ENCODE data around the gene OR1D5.
"Not testable (repeated sequence)": the region's sequence is repeated elsewhere in the genome, so short reads cannot be mapped to it uniquely, and the experiment has no call there.

Gene OR1D5

DNA sequence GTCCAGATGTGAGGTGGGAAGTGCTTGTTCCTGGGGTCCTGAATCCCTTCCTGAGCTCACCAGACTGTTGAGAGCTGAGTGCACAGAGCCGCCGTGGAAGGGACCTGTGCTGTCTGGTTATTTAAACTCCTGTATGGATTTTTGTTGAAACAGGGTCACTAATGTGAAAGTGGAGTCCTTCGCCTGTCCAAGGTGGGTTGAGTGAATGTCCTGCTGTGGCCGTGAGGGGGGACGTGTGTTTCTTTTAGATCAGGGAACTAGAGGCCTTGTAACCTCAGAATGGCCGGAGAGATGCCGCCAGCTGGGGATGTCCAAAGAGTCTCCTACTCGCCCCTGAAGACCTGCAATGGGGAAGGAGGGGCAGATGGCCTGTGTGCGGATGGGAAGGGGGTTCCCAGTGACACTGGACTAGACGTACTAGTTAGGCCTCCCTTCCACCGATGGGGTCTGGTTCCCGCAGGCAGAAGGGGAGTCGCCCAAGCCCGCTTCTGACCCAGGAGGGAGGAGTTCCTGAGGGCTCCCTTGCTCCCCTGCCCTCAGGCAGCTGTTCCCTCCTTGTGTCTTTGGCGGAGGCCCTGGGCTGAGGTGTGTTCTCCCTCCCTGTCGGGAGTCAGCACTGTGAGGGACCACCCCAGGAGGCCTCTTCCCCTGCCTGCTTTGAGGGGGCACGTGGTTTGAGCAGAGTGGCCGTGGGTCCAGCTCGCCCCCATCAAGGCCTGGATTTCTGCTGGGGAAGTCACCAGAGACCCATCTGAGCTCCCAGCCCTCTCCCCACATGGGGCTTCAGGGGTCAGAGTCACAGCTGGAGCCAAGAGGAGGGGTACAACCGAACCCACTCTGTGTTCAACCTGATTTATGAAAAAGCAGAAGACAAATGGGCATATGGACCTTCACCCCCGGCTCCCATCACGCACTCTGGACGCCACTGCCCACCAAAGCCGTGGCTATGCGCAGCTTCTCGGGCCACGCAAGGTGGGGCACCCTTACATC lies 30.9 kb downstream of the OR1D5 start:
- no peak for ATAC-seq

DNA sequence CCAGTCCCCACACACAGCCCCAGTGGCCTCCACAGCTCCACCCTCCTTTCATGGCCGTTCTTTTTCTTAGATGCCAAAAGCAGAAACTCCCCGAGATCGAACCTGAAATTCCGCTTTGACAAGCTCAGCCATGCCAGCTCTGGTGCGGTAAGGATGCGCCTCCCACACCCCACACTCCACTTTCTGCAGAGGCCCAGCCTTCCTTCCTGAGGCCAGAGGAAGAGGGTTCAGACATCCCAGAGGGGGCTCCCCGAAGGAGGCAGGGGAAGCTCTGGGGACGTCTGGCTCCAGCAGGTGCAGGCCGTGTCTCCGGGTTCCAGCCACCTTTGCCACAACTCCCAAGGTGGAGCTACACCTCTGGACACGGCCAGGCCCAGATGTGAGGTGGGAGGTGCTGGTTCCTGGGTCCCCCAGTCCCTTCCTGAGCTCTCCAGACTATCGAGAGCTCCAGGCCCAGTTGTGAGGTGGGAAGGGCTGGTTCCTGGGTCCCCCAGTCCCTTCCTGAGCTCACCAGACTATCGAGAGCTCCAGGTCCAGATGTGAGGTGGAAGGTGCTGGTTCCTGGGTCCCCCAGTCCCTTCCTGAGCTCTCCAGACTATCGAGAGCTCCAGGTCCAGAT lies 32.4 kb downstream of the OR1D5 start:
- not testable (repeated sequence) for ATAC-seq

DNA sequence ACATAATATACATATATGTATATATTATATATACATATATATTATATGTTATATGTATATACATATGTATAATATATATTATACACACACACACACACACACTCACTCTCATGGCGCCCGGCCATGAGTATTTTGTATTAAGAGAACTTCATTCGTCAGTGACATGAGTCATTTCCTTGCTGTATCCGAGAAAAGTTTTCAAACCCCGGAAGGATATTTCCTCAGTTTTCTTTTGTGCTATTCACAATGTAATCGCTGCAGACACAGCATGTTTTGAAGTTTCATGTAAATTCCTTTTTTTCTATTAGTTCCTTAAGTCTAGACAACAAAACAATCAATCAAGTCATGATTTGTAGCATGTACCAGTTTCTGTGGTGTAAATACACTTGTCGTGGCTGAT lies 33.3 kb downstream of the OR1D5 start:
- no peak for ATAC-seq

DNA sequence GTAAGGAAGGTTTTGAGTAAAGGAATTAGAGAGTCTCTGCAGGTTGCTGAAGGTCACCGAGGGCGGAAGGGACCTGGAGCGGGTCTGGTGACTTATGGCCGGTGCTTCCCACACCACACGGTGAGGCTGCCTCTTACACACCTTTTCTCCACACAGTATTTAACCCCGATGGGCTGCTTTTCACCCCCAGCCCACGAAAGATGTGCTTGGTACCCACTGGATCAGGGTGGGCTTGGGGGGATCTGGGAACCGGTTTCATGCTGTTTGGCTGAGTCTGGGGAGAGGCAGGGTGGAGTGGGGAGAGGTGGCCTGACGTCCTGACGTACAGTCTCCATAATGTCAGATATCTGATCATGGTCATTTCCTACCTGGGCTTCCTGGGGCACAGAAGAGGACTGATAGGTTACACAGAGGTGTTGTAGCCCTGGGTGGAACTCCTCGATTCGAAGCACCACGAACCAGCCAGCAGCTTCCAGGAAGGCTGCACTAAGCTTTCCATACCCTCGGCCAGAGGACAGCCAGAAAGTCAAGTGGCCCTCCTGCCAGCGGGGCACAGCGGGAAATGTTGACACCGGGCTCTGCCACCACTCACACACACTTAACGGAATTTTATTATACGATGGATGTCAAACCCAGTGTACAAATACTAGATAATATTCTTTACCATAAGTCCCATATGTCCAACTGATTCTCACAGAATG lies 34.0 kb downstream of the OR1D5 start:
- ATAC-seq: no peak

DNA sequence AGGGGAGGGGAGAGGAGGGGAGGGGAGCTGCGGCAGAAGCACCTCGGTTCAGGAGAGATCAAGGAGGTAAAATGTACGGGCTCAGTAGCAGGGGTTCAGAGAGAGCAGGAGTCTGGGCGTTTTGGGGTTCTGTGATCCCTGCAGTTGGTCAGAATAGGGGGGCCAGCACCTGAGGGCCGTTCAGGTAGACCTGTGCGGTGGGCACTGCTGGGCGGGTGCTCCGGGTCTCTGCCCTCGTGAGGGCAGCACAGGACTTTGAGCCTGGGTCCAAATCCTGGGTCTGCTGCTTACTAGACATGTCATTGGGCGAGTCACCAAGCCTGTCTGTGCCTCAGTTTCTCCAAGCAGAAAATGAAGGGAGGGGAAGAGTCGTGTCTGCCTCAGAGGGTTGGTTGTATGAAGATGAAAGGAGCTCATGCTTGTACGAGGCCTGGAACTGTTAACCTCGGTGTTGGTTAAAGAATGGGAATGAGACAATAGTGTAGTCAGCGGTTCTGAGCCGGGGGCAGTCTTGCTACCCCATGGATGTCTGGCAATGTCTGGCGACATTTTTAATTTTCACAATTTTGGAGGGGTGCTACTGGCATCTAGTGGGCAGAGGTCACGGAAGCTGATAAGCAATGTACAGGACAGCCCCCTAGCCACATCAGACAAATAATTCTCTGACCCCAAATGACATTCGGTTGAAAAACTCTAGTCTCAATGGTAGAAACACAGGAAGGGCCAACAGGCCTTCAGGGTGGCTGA lies 35.4 kb downstream of the OR1D5 start:
- no peak for ATAC-seq

DNA sequence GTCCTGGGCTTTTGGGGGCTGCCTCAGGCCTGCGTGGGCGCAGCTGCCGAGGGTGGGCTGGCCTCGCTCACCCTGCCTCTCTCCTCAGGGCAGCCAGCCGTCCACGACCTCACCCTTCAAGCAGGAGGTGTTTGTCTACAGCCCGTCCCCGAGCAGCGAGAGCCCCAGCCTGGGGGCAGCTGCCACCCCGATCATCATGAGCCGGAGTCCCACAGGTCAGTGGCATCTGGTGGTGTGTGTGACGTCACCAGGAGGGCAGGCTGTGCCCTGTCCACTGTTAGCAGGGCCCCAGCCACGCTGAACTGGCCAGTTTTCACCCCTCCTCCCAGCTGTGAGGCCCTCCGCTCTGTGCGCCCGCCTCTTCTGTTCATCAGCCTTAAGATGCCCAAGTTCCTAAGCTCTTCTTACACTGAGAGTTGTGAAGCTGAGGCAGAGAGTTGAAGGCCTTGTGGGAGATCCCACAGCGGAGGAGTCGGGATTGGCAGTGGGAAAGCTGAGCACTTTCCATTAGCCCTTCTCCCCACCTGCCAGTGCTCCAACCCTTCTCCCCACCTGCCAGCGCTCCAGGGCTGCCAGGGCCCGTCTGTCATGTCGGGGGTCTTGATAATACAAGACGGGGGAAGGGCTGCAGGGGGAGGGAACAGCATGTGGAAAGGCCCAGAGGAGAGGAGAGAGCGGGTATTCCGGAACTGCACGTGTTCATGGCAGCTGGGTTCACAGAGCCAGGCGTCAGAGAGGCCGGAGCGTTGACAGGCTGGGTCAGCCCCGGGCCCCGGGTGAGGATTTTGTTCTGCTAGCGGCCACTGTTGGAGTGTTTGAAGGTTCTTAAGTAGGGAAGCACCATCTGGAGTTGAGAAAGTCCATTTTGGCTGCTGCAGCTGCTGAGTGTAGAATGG lies 36.3 kb downstream of the OR1D5 start:
- ATAC-seq: no peak

DNA sequence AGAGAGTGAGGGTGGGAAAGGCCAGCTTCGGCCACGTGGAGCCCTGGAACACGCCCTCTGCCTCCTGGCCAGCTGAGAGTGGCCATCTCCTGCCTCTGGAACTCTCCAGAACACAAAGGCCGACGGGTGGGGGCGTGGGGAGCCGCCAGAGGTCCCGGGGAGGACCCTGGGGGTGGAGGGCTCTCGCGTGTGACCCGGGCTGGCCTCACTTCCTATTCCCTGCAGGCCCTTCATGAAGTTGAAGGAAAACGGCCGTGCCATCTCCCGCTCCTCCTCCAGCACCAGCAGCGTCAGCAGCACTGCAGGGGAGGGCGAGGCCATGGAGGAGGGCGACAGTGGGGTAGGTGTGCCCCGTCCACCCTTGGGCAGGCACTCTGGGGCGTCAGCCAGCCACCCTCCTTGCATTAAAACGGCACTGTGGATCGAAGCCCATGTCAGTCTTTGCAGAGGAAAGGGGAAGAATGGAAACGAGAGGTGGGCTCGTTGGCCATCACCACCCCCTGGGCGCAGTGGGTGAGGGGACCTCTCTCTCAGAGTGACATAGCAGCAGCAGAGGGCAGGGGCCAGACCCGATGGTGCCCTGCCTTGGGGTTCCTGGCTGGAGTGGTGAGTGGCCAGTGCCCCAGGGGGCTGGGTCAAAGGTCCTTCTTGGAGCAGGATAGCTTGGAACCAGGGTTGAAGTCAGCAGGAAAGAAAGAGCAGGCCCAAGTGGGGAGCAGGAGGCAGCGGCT lies 37.1 kb downstream of the OR1D5 start:
- ATAC-seq: no peak

DNA sequence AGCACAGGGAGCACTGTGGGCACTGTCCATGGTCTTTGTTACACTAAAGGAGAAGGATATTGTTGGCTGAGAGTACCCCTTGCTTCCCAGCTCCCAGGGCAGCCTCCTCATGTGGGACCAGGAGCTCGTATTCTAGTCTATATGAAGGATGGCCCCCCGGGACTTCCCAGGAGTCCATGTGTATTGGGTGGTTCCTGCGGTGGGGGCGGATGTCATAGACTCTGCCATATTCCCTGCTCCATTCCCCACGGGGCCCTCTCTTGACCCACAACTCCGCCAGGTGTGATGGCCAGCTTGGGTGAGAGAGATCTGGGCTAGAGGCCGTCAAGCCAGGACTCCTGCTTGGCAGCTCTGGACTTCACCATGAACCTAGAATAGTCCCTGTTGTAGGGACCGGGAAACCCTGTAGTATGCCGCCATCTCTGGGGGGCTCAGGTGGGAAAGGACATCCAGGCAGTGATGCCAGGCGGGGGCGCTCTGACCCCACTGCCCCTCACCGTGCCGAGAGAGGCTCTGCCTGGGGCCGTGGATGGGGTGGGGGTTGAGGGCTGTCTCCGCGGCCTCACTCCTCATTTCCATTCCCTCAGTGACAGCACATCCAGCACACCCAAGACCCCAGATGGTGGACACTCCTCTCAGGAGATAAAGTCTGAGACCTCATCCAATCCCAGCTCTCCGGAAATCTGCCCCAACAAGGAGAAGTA lies 37.8 kb downstream of the OR1D5 start:
- ATAC-seq: no peak

DNA sequence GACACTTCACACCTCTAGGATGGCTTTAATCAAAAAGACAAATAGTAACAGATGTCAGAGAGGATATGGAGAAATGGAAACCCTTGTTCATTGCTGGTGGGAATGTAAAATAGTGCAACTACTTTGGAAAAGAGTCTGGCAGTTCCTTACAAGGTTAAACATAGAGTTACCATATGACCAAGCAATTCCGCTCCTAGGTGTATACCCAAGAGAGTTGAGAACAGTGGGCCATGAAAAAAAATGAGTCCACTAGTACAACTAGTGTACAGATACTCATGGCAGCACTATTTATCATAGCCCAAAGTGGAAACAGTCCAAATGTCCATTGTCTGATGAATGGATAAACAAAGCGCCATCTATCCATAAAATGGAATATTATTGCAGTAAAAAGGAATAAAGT lies 39.1 kb downstream of the OR1D5 start:
- no peak for ATAC-seq

DNA sequence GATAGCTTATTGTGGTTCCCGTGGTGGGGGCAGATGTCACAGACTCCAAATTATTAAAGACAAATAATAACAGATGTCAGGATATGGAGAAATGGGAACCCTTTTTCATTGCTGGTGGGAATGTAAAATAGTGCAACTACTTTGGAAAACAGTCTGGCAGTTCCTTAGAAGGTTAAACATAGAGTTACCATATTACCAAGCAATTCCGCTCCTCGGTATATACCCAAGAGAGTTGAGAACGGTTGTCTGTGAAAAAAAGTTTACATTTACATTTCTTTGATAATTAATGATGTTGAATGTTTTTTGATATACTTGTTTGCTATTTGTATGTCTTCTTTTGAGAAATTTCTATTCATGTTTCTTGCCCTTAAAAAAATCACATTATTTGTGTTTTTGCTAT lies 41.2 kb downstream of the OR1D5 start:
- ATAC-seq: no peak

DNA sequence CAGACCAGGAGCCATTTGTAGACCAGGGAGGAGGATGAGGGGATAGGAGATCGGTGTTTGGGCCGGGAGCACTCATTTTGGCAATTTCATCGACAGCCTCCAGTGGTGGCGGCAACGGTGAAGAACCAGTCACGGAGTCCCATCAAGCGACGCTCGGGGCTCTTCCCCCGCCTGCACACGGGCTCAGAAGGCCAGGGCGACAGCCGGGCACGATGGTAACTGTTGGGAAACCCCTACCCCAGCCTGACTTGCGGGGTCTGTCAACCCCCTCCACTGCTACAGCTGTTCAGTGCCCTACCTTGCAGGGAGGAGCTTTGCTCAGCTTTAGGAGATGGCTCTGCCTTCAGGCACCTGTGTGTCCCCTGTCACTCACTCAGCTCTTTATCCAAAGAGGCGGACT lies 43.0 kb downstream of the OR1D5 start:
- no peak for ATAC-seq

DNA sequence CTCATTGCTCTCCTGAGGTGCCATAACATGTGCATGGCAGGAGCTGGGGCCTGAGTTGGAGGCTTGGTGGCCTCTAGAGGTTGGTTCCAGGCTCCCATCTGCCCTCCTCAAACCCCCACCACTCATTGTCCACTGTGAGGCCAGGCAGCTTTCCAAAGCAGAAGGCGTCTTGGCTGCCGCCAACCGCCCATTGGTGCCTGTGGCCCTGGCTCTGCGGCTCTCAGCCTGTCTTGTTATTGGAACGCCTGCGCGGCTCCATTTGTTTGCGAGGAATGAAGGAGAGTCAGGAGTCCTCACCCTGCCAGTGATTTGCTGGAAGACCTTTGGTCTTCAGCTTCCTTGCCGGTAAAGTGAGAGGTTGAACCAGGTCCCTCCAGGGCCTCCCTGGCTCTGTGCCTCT lies 43.6 kb downstream of the OR1D5 start:
- no peak for ATAC-seq

DNA sequence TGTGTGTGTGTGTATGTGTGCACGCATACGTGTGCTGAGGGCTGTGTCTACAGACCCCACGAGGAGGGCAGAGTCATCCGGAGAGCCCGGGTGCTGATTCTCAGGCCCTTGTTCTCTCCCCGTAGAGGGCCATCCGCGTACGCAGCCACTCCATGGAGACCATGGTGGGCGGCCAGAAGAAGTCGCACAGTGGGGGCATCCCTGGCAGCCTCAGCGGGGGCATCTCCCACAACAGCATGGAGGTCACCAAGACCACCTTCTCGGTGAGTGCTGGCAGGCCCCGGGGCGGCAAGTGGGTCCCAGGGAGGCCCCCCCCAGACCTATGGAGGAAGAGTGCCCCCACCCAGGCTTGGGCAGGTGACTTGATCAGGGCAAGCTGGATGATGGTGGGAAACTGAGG lies 45.5 kb downstream of the OR1D5 start:
- ATAC-seq: no peak

DNA sequence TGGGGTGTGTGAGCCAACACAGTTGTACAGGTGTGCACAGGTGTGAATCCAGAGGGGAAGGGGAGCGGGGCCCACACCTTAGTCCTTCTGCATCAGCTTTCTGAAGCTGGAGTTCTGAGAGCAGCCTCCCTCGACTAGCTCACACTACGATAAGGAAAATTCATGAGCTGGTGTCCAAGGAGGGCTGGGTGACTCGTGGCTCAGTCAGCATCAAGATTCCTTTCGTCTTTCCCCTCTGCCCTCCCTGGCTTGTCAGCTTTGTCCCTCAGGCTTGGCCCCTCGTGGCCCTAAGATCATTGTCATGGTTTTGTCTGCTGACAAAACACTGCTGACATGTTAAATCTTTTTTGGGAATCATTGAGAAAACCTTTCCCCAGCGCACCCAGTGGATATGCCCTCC lies 47.5 kb downstream of the OR1D5 start:
- no peak for ATAC-seq

DNA sequence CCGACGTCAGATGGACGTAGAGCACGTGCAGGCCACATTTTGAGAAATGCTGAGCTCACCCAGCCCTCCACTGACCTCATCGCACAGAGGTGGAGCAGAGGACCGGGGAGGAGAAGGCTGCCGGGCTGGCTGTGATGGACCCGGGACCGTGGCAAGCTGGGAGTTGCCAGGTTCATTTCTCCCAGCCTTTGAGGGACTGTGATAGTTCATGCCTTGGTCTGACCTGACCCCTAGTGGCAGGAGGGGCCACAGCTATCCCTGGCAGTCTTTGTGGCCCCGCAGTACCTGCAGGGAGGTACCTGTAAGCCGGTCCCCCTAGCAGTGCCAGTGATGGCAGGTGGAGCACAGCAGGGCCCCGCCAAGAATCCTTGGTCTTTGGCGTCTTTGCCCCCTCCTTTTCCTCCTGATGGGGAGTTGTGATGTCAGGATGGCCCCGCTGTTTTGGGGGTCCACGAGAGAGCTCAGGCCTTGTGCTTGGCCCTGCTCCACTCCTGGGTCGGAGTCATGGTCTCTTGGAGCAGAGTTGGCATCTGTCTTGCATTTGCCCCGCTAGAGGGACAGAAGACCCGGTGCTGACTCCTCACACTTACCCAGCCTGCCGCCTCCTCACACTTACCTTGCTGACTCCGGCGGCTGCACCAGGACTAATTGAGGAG lies 50.4 kb downstream of the OR1D5 start:
- ATAC-seq: peak; percentile 72 to 82

Measured in activated CD4-positive, CD25-positive, alpha-beta regulatory T cell treated with anti-CD3 and anti-CD28 coated beads, Interleukin-2, amount 50 U/mL, for 24 hours (primary cell).